Parathyroid adenoma (tissue), 2 donors: ENCODE measurements around the gene EMILIN1.

ENCODE experiments used
- H2AFZ ChIP-seq: fragments of 300-600 bp; sonication (generic); one replicate; pipeline ENCODE4 v1.7.0; 2017; ENCODE audit warnings: antibody characterized with exemption, mild to moderate bottlenecking
- H3K27ac ChIP-seq: fragments of 300-600 bp; sonication (generic); one replicate; pipeline ENCODE4 v1.7.0; 2017
- H3K27me3 ChIP-seq: fragments of 300-600 bp; sonication (generic); one replicate; pipeline ENCODE4 v1.7.0; 2017; ENCODE audit warnings: low read length; ENCODE audit not compliant: control insufficient read depth, insufficient read depth
- H3K36me3 ChIP-seq: fragments of 300-600 bp; sonication (generic); one replicate; pipeline ENCODE4 v1.7.0; 2017; ENCODE audit warnings: low read length; ENCODE audit not compliant: control insufficient read depth, insufficient read depth
- H3K4me1 ChIP-seq: fragments of 300-600 bp; sonication (generic); one replicate; pipeline ENCODE4 v1.7.0; 2017; ENCODE audit warnings: control low read depth
- H3K4me2 ChIP-seq: fragments of 300-600 bp; sonication (generic); one replicate; pipeline ENCODE4 v1.7.0; 2017; ENCODE audit warnings: low read length
- H3K4me3 ChIP-seq: fragments of 300-600 bp; sonication (generic); one replicate; pipeline ENCODE4 v1.7.0; 2017; ENCODE audit warnings: low read depth, low read length
- H3K79me2 ChIP-seq: fragments of 300-600 bp; sonication (generic); one replicate; pipeline ENCODE4 v1.7.0; 2017; ENCODE audit warnings: control low read depth
- H3K9ac ChIP-seq: fragments of 300-600 bp; sonication (generic); one replicate; pipeline ENCODE4 v1.7.0; 2017; ENCODE audit warnings: mild to moderate bottlenecking
- H3K9me3 ChIP-seq: fragments of 300-600 bp; sonication (generic); one replicate; pipeline ENCODE4 v1.7.0; 2017; ENCODE audit warnings: low read length; ENCODE audit not compliant: control insufficient read depth
- CTCF ChIP-seq: fragments of 300-600 bp; sonication (generic); IDR thresholded peaks from one replicate; pipeline ENCODE4 v1.7.0; 2017; ENCODE audit warnings: antibody characterized with exemption, mild to moderate bottlenecking
- donor health status: primary hyperparathyroidism.

EMILIN1 gene

DNA sequence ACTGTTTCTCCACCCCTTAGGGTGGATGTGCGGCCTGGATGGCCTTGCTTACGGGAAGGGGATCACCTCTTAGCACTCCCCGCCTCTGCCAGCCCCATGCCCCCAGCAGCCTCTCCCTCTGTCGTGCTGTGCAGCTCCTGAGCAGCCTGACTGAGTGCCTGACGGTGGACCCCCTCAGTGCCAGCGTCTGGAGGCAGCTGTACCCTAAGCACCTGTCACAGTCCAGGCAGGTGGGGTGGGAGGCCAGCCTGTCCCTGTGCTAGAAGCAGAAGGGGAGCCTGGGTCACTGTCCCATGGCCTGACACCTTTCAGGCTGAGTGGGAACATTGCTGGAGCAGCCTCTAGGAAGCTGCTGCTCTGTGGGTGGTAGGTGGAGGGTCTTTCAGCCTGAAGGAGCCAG lies 40.4 kb upstream of the EMILIN1 start:
- Histone ChIP-seq H3K79me2 (no peaks in the 10 kb centered on the region), H3K27ac (no peak overlapping the region), H3K4me1 (peaks cover 22% of the 10 kb centered on the region), H3K4me2 (no peak overlapping the region), H3K4me3 (no peak overlapping the region), H3K27me3 (no peaks in the 10 kb centered on the region), H3K9ac (no peak overlapping the region), H3K36me3 (no peaks in the 10 kb centered on the region), H3K9me3 (no peaks in the 10 kb centered on the region), H2AFZ (no peak overlapping the region)
- TF ChIP-seq CTCF, result no peak

DNA sequence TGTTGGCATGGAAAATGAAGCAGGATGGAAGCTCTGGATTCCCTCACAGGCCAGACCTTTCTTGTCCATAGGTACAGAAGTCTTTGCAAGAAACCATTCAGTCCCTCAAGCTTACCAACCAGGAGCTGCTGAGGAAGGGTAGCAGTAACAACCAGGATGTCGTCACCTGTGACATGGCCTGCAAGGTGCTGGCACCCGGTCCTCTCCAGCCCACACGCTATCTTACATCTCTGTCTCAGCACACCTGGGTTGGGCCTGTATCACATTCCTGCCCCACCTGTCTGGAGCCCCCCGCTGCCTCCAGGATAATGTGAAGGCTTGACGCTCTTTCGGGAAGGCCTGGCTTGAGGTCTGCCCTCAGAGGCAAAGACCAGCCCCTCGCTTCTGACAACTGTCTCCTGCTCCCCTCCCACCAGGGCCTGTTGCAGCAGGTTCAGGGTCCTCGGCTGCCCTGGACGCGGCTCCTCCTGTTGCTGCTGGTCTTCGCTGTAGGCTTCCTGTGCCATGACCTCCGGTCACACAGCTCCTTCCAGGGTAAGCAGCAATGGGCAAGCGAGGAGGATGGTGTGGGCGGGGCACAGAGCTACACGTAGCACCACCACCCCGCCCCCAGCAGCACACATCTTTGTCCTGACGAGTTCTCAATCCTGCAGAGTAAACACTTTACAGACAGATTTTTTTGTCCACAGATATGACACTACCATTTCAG lies 39.6 kb upstream of the EMILIN1 start:
- Histone ChIP-seq H3K9ac (no peak overlapping the region), H3K79me2 (no peaks in the 10 kb centered on the region), H3K27ac (no peak overlapping the region), H3K27me3 (no peaks in the 10 kb centered on the region), H2AFZ (no peak overlapping the region), H3K4me3 (no peak overlapping the region), H3K36me3 (no peaks in the 10 kb centered on the region), H3K9me3 (no peaks in the 10 kb centered on the region), H3K4me1 (peaks cover 18% of the 10 kb centered on the region), H3K4me2 (no peak overlapping the region)
- no peak for TF ChIP-seq CTCF

DNA sequence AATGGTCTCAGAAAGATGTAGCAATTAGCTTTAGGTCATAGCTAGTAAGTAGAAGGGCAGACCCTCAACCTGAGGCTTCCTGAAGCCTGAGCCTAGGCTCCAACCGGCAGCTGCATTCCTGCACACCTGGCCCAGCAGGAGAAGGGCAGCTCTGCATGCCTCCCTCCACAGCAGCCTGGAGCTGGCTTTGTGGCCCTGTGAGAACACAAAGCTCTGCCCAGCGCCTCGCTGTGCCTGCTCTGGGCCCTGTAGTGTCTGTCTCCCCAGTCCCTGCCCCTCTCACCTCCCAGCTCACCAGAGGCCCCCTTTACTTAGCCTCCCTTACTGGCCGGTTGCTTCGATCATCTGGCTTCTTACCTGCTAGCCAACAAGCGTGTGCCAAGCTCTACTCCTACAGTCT lies 39.0 kb upstream of the EMILIN1 start:
- H3K27ac ChIP-seq, result no peak overlapping the region
- peaks cover 14% of the 10 kb centered on the region for H3K4me1 ChIP-seq
- no peaks in the 10 kb centered on the region for H3K79me2 ChIP-seq
- no peak for TF ChIP-seq CTCF
- H3K4me3 ChIP-seq, result no peak overlapping the region
- no peak overlapping the region for H2AFZ ChIP-seq
- no peak overlapping the region for H3K4me2 ChIP-seq
- no peak overlapping the region for H3K9ac ChIP-seq
- no peaks in the 10 kb centered on the region for H3K9me3 ChIP-seq
- no peaks in the 10 kb centered on the region for H3K36me3 ChIP-seq
- no peaks in the 10 kb centered on the region for H3K27me3 ChIP-seq

DNA sequence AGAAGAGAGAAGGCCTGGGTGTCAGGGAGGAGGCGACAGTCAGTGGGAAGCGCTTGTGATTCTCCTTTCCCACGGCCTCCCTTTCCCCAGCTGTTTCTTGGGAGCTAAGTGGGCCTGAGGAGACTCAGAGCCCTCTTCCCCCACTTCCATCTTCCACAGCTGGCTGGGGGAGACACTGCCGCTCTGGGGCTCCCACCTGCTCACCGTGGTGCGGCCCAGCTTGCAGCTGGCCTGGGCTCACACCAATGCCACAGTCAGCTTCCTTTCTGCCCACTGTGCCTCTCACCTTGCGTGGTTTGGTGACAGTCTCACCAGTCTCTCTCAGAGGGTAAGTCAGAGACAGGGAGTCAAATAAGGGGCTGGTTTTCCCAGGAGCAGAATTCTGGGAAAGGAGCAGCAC lies 38.5 kb upstream of the EMILIN1 start:
- Histone ChIP-seq H3K36me3 (no peaks in the 10 kb centered on the region), H3K4me3 (no peak overlapping the region), H3K4me1 (peaks cover 14% of the 10 kb centered on the region), H3K79me2 (no peaks in the 10 kb centered on the region), H3K9ac (no peak overlapping the region), H3K9me3 (no peaks in the 10 kb centered on the region), H3K27me3 (no peaks in the 10 kb centered on the region), H3K27ac (no peak overlapping the region), H3K4me2 (no peak overlapping the region), H2AFZ (no peak overlapping the region)
- TF ChIP-seq CTCF, result no peak

DNA sequence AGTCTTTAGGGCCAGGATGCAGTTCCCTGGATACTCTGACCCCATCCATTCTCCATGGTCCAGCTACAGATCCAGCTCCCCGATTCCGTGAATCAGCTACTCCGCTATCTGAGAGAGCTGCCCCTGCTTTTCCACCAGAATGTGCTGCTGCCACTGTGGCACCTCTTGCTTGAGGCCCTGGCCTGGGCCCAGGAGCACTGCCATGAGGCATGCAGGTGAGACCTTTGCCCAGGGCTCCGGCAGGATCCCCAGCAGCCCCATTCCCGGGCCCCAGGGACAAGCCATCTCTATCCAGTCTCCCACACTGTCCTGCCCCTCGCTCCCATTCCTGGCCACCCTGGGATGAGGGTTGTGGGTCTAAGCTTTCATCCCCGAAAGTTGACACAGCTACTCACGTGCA lies 38.1 kb upstream of the EMILIN1 start:
- Histone ChIP-seq H3K4me1 (peaks cover 14% of the 10 kb centered on the region), H3K27me3 (no peaks in the 10 kb centered on the region), H3K36me3 (no peaks in the 10 kb centered on the region), H3K9ac (no peak overlapping the region), H3K27ac (no peak overlapping the region), H3K9me3 (no peaks in the 10 kb centered on the region), H3K4me2 (no peak overlapping the region), H3K79me2 (no peaks in the 10 kb centered on the region), H3K4me3 (no peak overlapping the region), H2AFZ (no peak overlapping the region)
- TF ChIP-seq CTCF, result no peak
